Caco-2 (cell line): ENCODE measurements around the gene ADAM12. TPM values are rescaled to one million over a fixed set of nuclear protein-coding genes. Genes with fewer than 3 reads are reported as not detected.

Source experiments
- BruUV-seq: library from RNA; stranded (reverse); fragments of 400-500 nt; replicated peaks from 2 replicates; lab custom pipeline; 2021; lab: Mats Ljungman, UMichigan
- CTCF ChIA-PET: fragments of 300-600 bp; sonication (Branson Sonifier 250); formaldehyde crosslinking; loops from one replicate; lab custom pipeline; 2022; ENCODE audit warnings: antibody characterized with exemption; lab: Charles Lee
- POLR2A ChIA-PET: fragments of 300-600 bp; sonication (Branson Sonifier 250); formaldehyde crosslinking; loops from one replicate; lab custom pipeline; 2022; ENCODE audit warnings: antibody characterized with exemption; lab: Charles Lee
- DNase-seq, 2 experiments: peaks; one replicate each; pipeline versions ENCODE4 v3.0.0 to v3.0.0-alpha.2; 2020 to 2022
- H3K27me3 ChIP-seq: replicated peaks from 2 replicates; pipeline ENCODE4 v1.6.0; 2011; ENCODE audit warnings: low read length; ENCODE audit not compliant: control insufficient read depth, insufficient read depth
- H3K36me3 ChIP-seq: 2 replicates; pipeline ENCODE4 v1.5.1; 2011; ENCODE audit warnings: low read length; ENCODE audit not compliant: control insufficient read depth, insufficient read depth
- H3K4me1 ChIP-seq: fragments of 250-450 bp; sonication (Bioruptor Pico); 2 replicates; pipeline ENCODE4 v1.5.1; 2020; ENCODE audit warnings: mild to moderate bottlenecking
- H3K4me3 ChIP-seq: 2 replicates; pipeline ENCODE4 v1.5.1; 2011; ENCODE audit warnings: low read depth, mild to moderate bottlenecking, control low read depth, low read length
- H3K9me3 ChIP-seq: fragments of 250-450 bp; sonication (Bioruptor Pico); 2 replicates; pipeline ENCODE4 v1.5.1; 2020; ENCODE audit warnings: mild to moderate bottlenecking, moderate library complexity
- H3K27ac Mint-ChIP-seq: one replicate; pipeline ENCODE4 v1.8.0; 2022; ENCODE audit warnings: mixed read lengths; ENCODE audit not compliant: unreplicated experiment
- H3K27me3 Mint-ChIP-seq: one replicate; pipeline ENCODE4 v1.8.0; 2022; ENCODE audit warnings: mixed read lengths; ENCODE audit not compliant: insufficient read depth, unreplicated experiment
- H3K36me3 Mint-ChIP-seq: one replicate; pipeline ENCODE4 v1.8.0; 2022; ENCODE audit warnings: mild to moderate bottlenecking, mixed read lengths; ENCODE audit not compliant: insufficient read depth, unreplicated experiment
- H3K4me1 Mint-ChIP-seq: one replicate; pipeline ENCODE4 v1.8.0; 2022; ENCODE audit warnings: low read depth, mixed read lengths; ENCODE audit not compliant: unreplicated experiment
- H3K4me3 Mint-ChIP-seq: one replicate; pipeline ENCODE4 v1.8.0; 2022; ENCODE audit warnings: mild to moderate bottlenecking, moderate library complexity, mixed read lengths; ENCODE audit not compliant: unreplicated experiment
- H3K9me3 Mint-ChIP-seq: one replicate; pipeline ENCODE4 v1.8.0; 2022; ENCODE audit warnings: mixed read lengths; ENCODE audit not compliant: unreplicated experiment
- intact Hi-C: fragments of 100-400 bp; cut with micrococcal nuclease; formaldehyde crosslinking; loops from one replicate; pipeline ENCODE4 v1.10.0; 2022; ENCODE audit not compliant: unreplicated experiment
- total RNA-seq: library from RNA; stranded (reverse); gene quantifications from 2 replicates; pipeline ENCODE4 v1.2.3, GENCODE V29; 2022
- TF ChIP-seq, protein P1 (sequence below), 2 experiments: fragments of 200-600 bp in 1 of 2; IDR thresholded peaks; 1 replicate in 1 of 2; 2 replicates in 1 of 2; pipeline versions ENCODE4 v1.5.1 to v1.8.0; 2011 to 2022; ENCODE audit warnings: antibody characterized with exemption in 1 of 2, control low read depth in 1 of 2, inconsistent platforms in 1 of 2, low read depth in 1 of 2, low read length in 1 of 2, mild to moderate bottlenecking in 1 of 2, moderate library complexity in 1 of 2; ENCODE audit not compliant: insufficient read depth in 1 of 2, severe bottlenecking in 1 of 2, unreplicated experiment in 1 of 2

ADAM12 gene
- total RNA-seq, 1 experiment from 2014 or later, result not detected

DNA sequence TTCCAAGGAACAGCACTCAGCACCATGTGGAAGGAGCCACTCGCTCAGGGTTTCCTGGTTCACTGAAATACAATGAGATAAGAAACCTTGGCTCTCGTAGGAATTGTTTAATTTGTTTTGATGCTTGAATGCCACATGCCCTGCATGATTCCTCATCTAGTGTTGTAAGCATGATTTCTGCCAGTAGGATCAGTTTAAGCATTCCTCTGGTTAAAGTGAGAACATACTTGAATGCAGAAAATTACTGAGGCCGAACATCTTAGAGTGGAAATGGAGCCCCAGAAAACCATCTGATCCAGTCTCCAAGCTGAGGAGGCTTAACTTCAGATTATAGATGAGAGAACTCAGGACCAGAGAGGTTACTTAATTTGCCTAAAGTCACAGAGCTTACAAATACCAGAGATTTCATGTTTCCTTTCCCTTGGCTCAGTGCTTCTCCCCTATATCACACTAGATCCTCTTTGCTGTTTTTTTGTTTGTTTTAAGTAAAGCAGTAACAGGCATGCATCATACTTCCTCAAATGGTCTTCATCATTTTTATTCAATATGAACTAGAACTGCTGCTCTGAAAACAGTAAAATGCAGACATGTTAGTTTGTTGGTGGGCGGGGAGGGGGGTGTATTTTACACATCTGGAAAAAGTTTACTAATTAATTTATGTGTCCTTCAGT, 125.1 kb downstream of the ADAM12 start:
- H3K4me1 Mint-ChIP-seq, result no peaks in the 10 kb centered on the region
- TF ChIP-seq, protein P1, sequence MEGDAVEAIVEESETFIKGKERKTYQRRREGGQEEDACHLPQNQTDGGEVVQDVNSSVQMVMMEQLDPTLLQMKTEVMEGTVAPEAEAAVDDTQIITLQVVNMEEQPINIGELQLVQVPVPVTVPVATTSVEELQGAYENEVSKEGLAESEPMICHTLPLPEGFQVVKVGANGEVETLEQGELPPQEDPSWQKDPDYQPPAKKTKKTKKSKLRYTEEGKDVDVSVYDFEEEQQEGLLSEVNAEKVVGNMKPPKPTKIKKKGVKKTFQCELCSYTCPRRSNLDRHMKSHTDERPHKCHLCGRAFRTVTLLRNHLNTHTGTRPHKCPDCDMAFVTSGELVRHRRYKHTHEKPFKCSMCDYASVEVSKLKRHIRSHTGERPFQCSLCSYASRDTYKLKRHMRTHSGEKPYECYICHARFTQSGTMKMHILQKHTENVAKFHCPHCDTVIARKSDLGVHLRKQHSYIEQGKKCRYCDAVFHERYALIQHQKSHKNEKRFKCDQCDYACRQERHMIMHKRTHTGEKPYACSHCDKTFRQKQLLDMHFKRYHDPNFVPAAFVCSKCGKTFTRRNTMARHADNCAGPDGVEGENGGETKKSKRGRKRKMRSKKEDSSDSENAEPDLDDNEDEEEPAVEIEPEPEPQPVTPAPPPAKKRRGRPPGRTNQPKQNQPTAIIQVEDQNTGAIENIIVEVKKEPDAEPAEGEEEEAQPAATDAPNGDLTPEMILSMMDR (IDR thresholded peaks at IDR 0.05; ENCODE audit: insufficient read depth in 1 of 2, low read depth in 1 of 2, low read length in 1 of 2, severe bottlenecking in 1 of 2, unreplicated experiment in 1 of 2), result no peak
- Histone ChIP-seq H3K4me1 (no peaks in the 10 kb centered on the region), H3K27me3 (no peaks in the 10 kb centered on the region), H3K36me3 (no peaks in the 10 kb centered on the region), H3K4me3 (no peak overlapping the region), H3K9me3 (peaks cover 6% of the 10 kb centered on the region; the same call in 1 of the 2 replicates)
- intact Hi-C loops, result no loop called here
- H3K27ac Mint-ChIP-seq, result no peak overlapping the region
- ChIA-PET CTCF (no interaction called here), POLR2A (no interaction called here)
- no peak for DNase-seq
- no peak overlapping the region for H3K4me3 Mint-ChIP-seq
- H3K36me3 Mint-ChIP-seq, result no peaks in the 10 kb centered on the region
- no TSS peak for BruUV-seq
- H3K9me3 Mint-ChIP-seq, result no peaks in the 10 kb centered on the region
- H3K27me3 Mint-ChIP-seq, result peaks cover 17% of the 10 kb centered on the region

DNA sequence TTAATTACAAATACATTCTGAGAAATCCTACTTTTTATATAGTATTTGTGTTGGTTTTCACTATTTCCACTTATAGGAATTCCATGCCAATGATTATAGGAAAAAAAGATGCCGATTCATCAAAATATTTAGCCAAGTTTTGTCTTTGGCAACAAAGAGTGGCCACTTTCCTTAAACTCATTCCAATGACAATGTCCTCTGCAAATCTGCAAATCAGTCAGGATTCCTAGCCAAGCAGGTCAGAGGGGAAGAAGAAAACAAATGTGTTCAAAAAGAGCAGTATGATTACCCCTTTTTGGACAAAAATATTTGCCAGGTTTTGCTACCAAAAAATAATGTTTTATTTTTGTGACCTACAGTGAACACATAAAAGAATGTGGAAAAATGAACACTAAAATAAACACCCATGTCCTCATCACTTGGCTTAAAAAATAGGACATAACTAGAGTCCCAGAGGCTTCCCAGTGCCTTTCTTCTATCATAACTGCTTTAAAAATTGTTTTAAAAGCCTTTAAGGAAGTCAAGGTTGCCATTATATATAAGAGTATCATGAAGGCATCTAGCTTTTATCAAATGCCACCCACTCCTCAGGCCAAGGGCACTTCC, 125.9 kb downstream of the ADAM12 start:
- Mint-ChIP-seq H3K27ac (no peak overlapping the region), H3K36me3 (no peaks in the 10 kb centered on the region), H3K27me3 (peaks cover 18% of the 10 kb centered on the region), H3K4me1 (no peaks in the 10 kb centered on the region), H3K9me3 (no peaks in the 10 kb centered on the region), H3K4me3 (no peak overlapping the region)
- no peaks in the 10 kb centered on the region for H3K4me1 ChIP-seq
- H3K9me3 ChIP-seq, result peaks cover 6% of the 10 kb centered on the region; the same call in 1 of the 2 replicates
- intact Hi-C loops, result no loop called here
- H3K36me3 ChIP-seq, result no peaks in the 10 kb centered on the region
- TF ChIP-seq, protein P1 (IDR thresholded peaks at IDR 0.05; ENCODE audit: insufficient read depth in 1 of 2, low read depth in 1 of 2, low read length in 1 of 2, severe bottlenecking in 1 of 2, unreplicated experiment in 1 of 2), result no peak
- no peak overlapping the region for H3K4me3 ChIP-seq
- ChIA-PET POLR2A (no interaction called here), CTCF (no interaction called here)
- H3K27me3 ChIP-seq, result no peaks in the 10 kb centered on the region
- BruUV-seq, result no TSS peak
- DNase-seq, result no peak

DNA sequence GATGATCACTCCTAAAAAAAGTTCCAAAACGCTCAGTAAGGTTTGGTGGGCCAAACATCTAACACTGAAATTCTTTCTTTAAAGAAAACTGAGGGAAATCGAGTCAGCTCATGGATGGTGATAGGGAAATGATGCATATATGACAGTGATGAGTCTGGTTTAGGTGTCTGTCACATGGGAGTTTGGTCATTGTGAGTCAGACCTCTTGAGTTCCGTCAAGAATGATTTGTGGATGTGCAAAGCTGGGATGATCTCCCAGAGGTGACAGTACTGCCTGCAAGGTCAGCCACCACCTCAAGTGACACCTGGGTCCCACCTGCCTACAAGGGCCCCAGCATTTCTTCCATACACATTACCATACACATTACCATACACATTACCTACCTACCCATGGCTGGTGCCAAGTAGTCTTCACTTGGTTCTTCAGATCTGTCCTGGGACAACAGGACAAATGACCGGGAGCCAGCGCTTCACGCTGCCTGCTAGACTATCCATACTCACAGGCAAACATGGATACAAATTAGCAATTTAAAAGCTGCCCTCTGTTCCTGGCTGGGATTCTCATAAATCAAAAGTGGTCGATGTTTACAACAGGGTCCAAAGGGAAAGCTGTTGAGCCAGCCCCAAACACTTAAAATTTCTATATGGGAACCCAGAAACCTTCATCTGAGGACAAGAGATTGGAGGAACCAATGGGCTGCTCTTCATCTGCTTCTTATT, 128.4 kb downstream of the ADAM12 start:
- H3K36me3 Mint-ChIP-seq, result no peaks in the 10 kb centered on the region
- no TSS peak for BruUV-seq
- TF ChIP-seq, protein P1 (IDR thresholded peaks at IDR 0.05; ENCODE audit: insufficient read depth in 1 of 2, low read depth in 1 of 2, low read length in 1 of 2, severe bottlenecking in 1 of 2, unreplicated experiment in 1 of 2), result no peak
- intact Hi-C loops, result no loop called here
- H3K27ac Mint-ChIP-seq, result no peak overlapping the region
- Histone ChIP-seq H3K27me3 (no peaks in the 10 kb centered on the region), H3K9me3 (no peaks in the 10 kb centered on the region), H3K4me3 (no peak overlapping the region), H3K4me1 (no peaks in the 10 kb centered on the region), H3K36me3 (no peaks in the 10 kb centered on the region)
- H3K27me3 Mint-ChIP-seq, result peaks cover 24% of the 10 kb centered on the region
- no peak for DNase-seq
- no peak overlapping the region for H3K4me3 Mint-ChIP-seq
- ChIA-PET POLR2A (no interaction called here), CTCF (no interaction called here)
- no peaks in the 10 kb centered on the region for H3K4me1 Mint-ChIP-seq
- H3K9me3 Mint-ChIP-seq, result no peaks in the 10 kb centered on the region
